ENCODE results near the gene DBNL. TPM values are rescaled to one million over a fixed set of nuclear protein-coding genes. Genes with fewer than 3 reads are reported as not detected.
"Not testable (repeated sequence)": the region's sequence is repeated elsewhere in the genome, so short reads cannot be mapped to it uniquely, and the experiment has no call there.

The DBNL gene
- total RNA-seq, 1 donor from 2014 or later, result 140 TPM

- H3K4me1 Mint-ChIP-seq (ENCODE audit: low read depth); H3K4me3 Mint-ChIP-seq; H3K9me3 Mint-ChIP-seq; H3K27ac Mint-ChIP-seq; intact Hi-C loops (cut with micrococcal nuclease); DNase-seq (ENCODE audit: low spot score); H3K27me3 Mint-ChIP-seq (ENCODE audit: insufficient read depth); H3K36me3 Mint-ChIP-seq (ENCODE audit: low read depth): not testable (repeated sequence)
Observed at GRCh38 chr7:44033971-44034844, 10.3 kb upstream of the DBNL start.

- H3K27ac Mint-ChIP-seq; H3K27me3 Mint-ChIP-seq (ENCODE audit: insufficient read depth); H3K4me3 Mint-ChIP-seq; H3K36me3 Mint-ChIP-seq (ENCODE audit: low read depth); H3K9me3 Mint-ChIP-seq; intact Hi-C loops (cut with micrococcal nuclease); H3K4me1 Mint-ChIP-seq (ENCODE audit: low read depth): not testable (repeated sequence)
- DNase-seq (ENCODE audit: low spot score), result peak; percentile 31
Observed at GRCh38 chr7:44036364-44036763, 8.1 kb upstream of the DBNL start.

- H3K9me3 Mint-ChIP-seq; H3K27me3 Mint-ChIP-seq (ENCODE audit: insufficient read depth); intact Hi-C loops (cut with micrococcal nuclease); H3K4me3 Mint-ChIP-seq; H3K27ac Mint-ChIP-seq; H3K36me3 Mint-ChIP-seq (ENCODE audit: low read depth); DNase-seq (ENCODE audit: low spot score); H3K4me1 Mint-ChIP-seq (ENCODE audit: low read depth): not testable (repeated sequence)
Observed at GRCh38 chr7:44037951-44038350, 6.6 kb upstream of the DBNL start.

GRCh38 chr7:44038553-44038952 lies 5.9 kb upstream of the DBNL start:
- H3K36me3 Mint-ChIP-seq (ENCODE audit: low read depth); intact Hi-C loops (cut with micrococcal nuclease); DNase-seq (ENCODE audit: low spot score); H3K9me3 Mint-ChIP-seq; H3K4me3 Mint-ChIP-seq; H3K4me1 Mint-ChIP-seq (ENCODE audit: low read depth); H3K27me3 Mint-ChIP-seq (ENCODE audit: insufficient read depth); H3K27ac Mint-ChIP-seq: not testable (repeated sequence)

GRCh38 chr7:44038961-44039558 lies 5.4 kb upstream of the DBNL start:
- H3K9me3 Mint-ChIP-seq; H3K4me1 Mint-ChIP-seq (ENCODE audit: low read depth); H3K27me3 Mint-ChIP-seq (ENCODE audit: insufficient read depth); intact Hi-C loops (cut with micrococcal nuclease); H3K36me3 Mint-ChIP-seq (ENCODE audit: low read depth): not testable (repeated sequence)
- H3K27ac Mint-ChIP-seq, result peak overlapping the region; percentile 79
- H3K4me3 Mint-ChIP-seq, result peak overlapping the region; percentile 67
- peak; percentile 77 for DNase-seq (ENCODE audit: low spot score)

- H3K27ac Mint-ChIP-seq; intact Hi-C loops (cut with micrococcal nuclease); DNase-seq (ENCODE audit: low spot score); H3K27me3 Mint-ChIP-seq (ENCODE audit: insufficient read depth); H3K36me3 Mint-ChIP-seq (ENCODE audit: low read depth); H3K9me3 Mint-ChIP-seq: not testable (repeated sequence)
- H3K4me3 Mint-ChIP-seq, result peak overlapping the region; percentile 69
- H3K4me1 Mint-ChIP-seq (ENCODE audit: low read depth), result peaks cover 11% of the 10 kb centered on the region
Observed at GRCh38 chr7:44039800-44040492, 4.6 kb upstream of the DBNL start.

GRCh38 chr7:44040493-44040891 lies 4.0 kb upstream of the DBNL start:
- H3K36me3 Mint-ChIP-seq (ENCODE audit: low read depth); intact Hi-C loops (cut with micrococcal nuclease); H3K27me3 Mint-ChIP-seq (ENCODE audit: insufficient read depth); H3K9me3 Mint-ChIP-seq: not testable (repeated sequence)
- DNase-seq (ENCODE audit: low spot score), result peak; percentile 55
- peak overlapping the region; percentile 80 for H3K27ac Mint-ChIP-seq
- H3K4me1 Mint-ChIP-seq (ENCODE audit: low read depth), result peaks cover 14% of the 10 kb centered on the region
- H3K4me3 Mint-ChIP-seq, result peak overlapping the region; percentile 83

GRCh38 chr7:44042221-44042620 lies 2.3 kb upstream of the DBNL start:
- Mint-ChIP-seq H3K27me3 (ENCODE audit: insufficient read depth) (no peaks in the 10 kb centered on the region), H3K4me1 (ENCODE audit: low read depth) (peaks cover 31% of the 10 kb centered on the region), H3K27ac (no peak overlapping the region), H3K9me3 (no peaks in the 10 kb centered on the region), H3K4me3 (peak overlapping the region; percentile 46), H3K36me3 (ENCODE audit: low read depth) (peaks cover 18% of the 10 kb centered on the region)
- intact Hi-C loops (cut with micrococcal nuclease), result no loop called here
- no peak for DNase-seq (ENCODE audit: low spot score)

- Mint-ChIP-seq H3K27me3 (ENCODE audit: insufficient read depth) (no peaks in the 10 kb centered on the region), H3K36me3 (ENCODE audit: low read depth) (peaks cover 22% of the 10 kb centered on the region), H3K9me3 (no peaks in the 10 kb centered on the region), H3K4me1 (ENCODE audit: low read depth) (peaks cover 43% of the 10 kb centered on the region), H3K27ac (peak overlapping the region; percentile 87), H3K4me3 (peak overlapping the region; percentile 92)
- DNase-seq (ENCODE audit: low spot score), result no peak
- intact Hi-C loops (cut with micrococcal nuclease), result loop anchor here (2.0 kb wide), 4 partner anchors 25 to 157 kb away; partner anchors contain the start of genes POLD2, POLM and YKT6
Observed at GRCh38 chr7:44043902-44044301, 600 bp upstream of the DBNL start.

GRCh38 chr7:44045226-44046014 lies 918 bp downstream of the DBNL start:
- intact Hi-C loops (cut with micrococcal nuclease), result loop anchor here (2.0 kb wide), 4 partner anchors 27 to 155 kb away; partner anchors contain the start of genes POLD2, POLM and YKT6
- Mint-ChIP-seq H3K4me3 (peak overlapping the region; percentile 92), H3K27me3 (ENCODE audit: insufficient read depth) (no peaks in the 10 kb centered on the region), H3K27ac (peak overlapping the region; percentile 87), H3K4me1 (ENCODE audit: low read depth) (peaks cover 52% of the 10 kb centered on the region), H3K9me3 (no peaks in the 10 kb centered on the region), H3K36me3 (ENCODE audit: low read depth) (peaks cover 24% of the 10 kb centered on the region)
- no peak for DNase-seq (ENCODE audit: low spot score)

- H3K36me3 Mint-ChIP-seq (ENCODE audit: low read depth), result peaks cover 31% of the 10 kb centered on the region
- H3K27ac Mint-ChIP-seq, result peak overlapping the region; percentile 87
- no peaks in the 10 kb centered on the region for H3K27me3 Mint-ChIP-seq (ENCODE audit: insufficient read depth)
- peaks cover 61% of the 10 kb centered on the region for H3K4me1 Mint-ChIP-seq (ENCODE audit: low read depth)
- H3K4me3 Mint-ChIP-seq, result peak overlapping the region; percentile 92
- no peak for DNase-seq (ENCODE audit: low spot score)
- intact Hi-C loops (cut with micrococcal nuclease), result no loop called here
- H3K9me3 Mint-ChIP-seq, result no peaks in the 10 kb centered on the region
Observed at GRCh38 chr7:44046321-44047061, 2.0 kb downstream of the DBNL start.
